Smooth muscle cell of the pulmonary artery (primary cell): Measurements from ENCODE around the gene CEACAM20. TPM values are rescaled to one million over a fixed set of nuclear protein-coding genes. Genes with fewer than 3 reads are reported as not detected.

Experiments
- total RNA-seq: library from RNA; depleted of rRNA; stranded (reverse); fragments of >200 nt; gene quantifications from 2 replicates; pipeline ENCODE4 v1.2.3, GENCODE V29; 2014

The CEACAM20 gene
- total RNA-seq: not detected in 2 replicates

DNA sequence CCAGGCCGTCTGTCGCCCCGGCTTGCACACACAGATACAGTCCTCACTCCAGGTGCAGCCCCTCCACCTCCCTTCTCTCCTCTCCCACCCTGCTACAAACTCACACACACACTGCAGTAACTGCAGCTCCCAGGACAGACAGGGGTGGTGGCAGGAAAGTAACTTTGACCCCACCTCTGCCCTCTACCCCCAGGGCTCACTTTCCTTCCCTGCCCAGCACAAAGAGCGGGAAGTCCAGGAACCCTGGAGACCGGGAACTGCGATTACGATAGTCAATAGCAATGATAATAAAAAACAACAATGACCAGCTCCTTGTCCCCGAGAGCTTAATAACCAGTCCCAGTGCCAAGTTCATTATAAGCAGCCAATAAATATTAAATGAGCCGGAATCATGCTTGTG lies at the start of gene CEACAM20:
Gene CEACAM20, minus strand, starts transcription at position 140 of the 400 bp plus-strand sequence. CDS start 166 bp downstream, outside the sequence.

DNA sequence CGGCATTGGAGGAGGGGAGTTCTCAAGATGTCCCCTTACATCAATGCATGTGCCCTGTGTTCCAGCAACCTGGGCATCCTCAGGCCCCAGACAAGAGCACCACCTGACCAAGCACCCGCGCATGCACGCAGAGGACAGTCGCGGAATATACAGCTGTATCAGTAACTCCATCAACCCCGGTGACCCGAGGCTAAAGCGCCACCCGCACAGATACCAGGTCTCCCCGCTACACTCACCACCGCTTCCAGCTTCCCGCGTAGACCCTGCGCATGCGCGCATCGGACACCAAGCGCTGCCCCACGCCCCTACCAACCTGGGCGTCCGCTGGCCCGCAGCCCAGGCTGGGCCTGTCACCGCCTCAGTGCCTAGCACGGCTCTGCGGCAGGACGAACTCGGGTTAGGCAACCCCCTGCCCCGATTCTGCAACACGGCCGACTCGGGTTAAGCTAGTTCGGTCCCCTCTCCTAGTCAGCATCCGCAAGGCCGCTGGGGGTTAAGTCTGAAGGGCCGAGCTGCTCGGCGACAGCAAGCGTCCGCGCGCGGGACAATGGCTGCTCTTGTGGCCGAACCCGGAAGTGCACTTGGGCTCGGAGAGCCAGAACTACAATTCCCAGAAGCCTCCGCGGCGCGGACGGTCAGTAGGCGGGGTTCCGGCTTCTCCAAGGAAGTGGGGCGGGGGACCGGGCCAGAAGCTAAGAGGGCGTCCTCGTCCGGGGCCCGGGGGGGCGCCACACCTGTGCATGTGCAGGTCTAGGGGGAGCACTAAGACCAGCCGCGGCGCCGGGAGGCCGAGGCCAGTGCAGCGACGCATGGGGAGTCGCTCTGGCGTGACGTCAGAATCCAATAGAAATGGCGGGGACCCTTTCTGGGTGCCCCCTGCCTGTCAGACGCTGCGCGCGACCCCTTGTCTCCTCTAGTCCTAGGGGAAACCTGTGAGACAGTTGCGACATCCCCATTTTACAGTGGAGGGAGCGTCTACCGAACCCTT lies 29.2 kb downstream of the CEACAM20 start, which contains the start of gene ZNF180:
Gene ZNF180, minus strand, starts transcription at position 561 of the 988 bp plus-strand sequence. CDS start 3,188 bp downstream, outside the sequence.

Other genes with a start within 250 kb of the CEACAM20 start
- gene ZNF235, start 224.7 kb downstream of the CEACAM20 start, total RNA-seq: 4.7 and 5.0 TPM in 2 replicates
- gene ZNF112, start 173.0 kb downstream of the CEACAM20 start, total RNA-seq: 7.4 and 8.9 TPM in 2 replicates
- 3.8 and 4.8 TPM in 2 replicates for gene ZNF285, start 128.1 kb downstream of the CEACAM20 start, total RNA-seq
- gene ZNF229, start 81.2 kb downstream of the CEACAM20 start, total RNA-seq: 11.6 and 14.9 TPM in 2 replicates
- gene ZNF180, start 29.2 kb downstream of the CEACAM20 start, total RNA-seq: 7.0 and 13.8 TPM in 2 replicates
- not detected in 2 replicates for gene IGSF23, start 83.9 kb upstream of the CEACAM20 start, total RNA-seq
- 87.3 and 136 TPM in 2 replicates for gene PVR, start 114.2 kb upstream of the CEACAM20 start, total RNA-seq
- gene CEACAM19, start 141.8 kb upstream of the CEACAM20 start, total RNA-seq: 3.8 and 5.6 TPM in 2 replicates
- not detected in 2 replicates for gene CEACAM16, start 169.5 kb upstream of the CEACAM20 start, total RNA-seq
- gene BCL3, start 219.0 kb upstream of the CEACAM20 start, total RNA-seq: 17.3 and 18.8 TPM in 2 replicates
- 0.07 TPM in 1 of 2 replicates, not detected in the other for gene CBLC, start 248.2 kb upstream of the CEACAM20 start, total RNA-seq